HEK293 (cell line): Measurements from ENCODE around the gene HECTD2.

Experiments used
- CTCF ChIA-PET: fragments of 350-600 bp; formaldehyde crosslinking; extraction: SDS; loops from one replicate; lab custom pipeline; 2021; ENCODE audit warnings: antibody characterized with exemption; lab: Yijun Ruan, JAX
- POLR2A ChIA-PET: fragments of 300-600 bp; formaldehyde crosslinking; extraction: SDS; loops from one replicate; lab custom pipeline; 2020; ENCODE audit warnings: antibody characterized with exemption, inconsistent platforms; lab: Yijun Ruan, JAX
- H3K27ac ChIP-seq: fragments of 200-500 bp; sonication (Bioruptor generic); 2 replicates; pipeline ENCODE4 v1.5.1; 2014; ENCODE audit warnings: low read depth, low read length, control low read depth, inconsistent platforms; ENCODE audit errors: extremely low read depth
- H3K36me3 ChIP-seq, 2 experiments: fragments of 200-500 bp in 1 of 2; sonication (Bioruptor generic) in 1 of 2; 1 replicate in 1 of 2; 2 replicates in 1 of 2; pipeline ENCODE4 v1.5.1; 2014 to 2017; ENCODE audit warnings: inconsistent platforms in 2 of 2, low read length in 2 of 2; ENCODE audit not compliant: control insufficient read depth in 2 of 2, insufficient read depth in 1 of 2
- H3K4me1 ChIP-seq: fragments of 200-500 bp; sonication (Bioruptor generic); 2 replicates; pipeline ENCODE4 v1.5.1; 2014; ENCODE audit warnings: mild to moderate bottlenecking, low read length, inconsistent platforms; ENCODE audit not compliant: control insufficient read depth, insufficient read depth
- H3K4me3 ChIP-seq: 2 replicates; pipeline ENCODE4 v1.5.1; 2011; ENCODE audit warnings: low read depth, mild to moderate bottlenecking, control low read depth, low read length, moderate library complexity
- H3K9me3 ChIP-seq: fragments of 200-500 bp; sonication (Bioruptor generic); 2 replicates; pipeline ENCODE4 v1.5.1; 2014; ENCODE audit warnings: low read depth, low read length, inconsistent platforms; ENCODE audit not compliant: control insufficient read depth, insufficient read depth
- HOXC10 ChIP-seq: sonication (generic); formaldehyde crosslinking; IDR thresholded peaks from 2 replicates; pipeline ENCODE4 v1.8.1; 2023; ENCODE audit warnings: mild to moderate bottlenecking, missing genetic modification reagents
- KLF10 ChIP-seq: fragments of 450-650 bp; IDR thresholded peaks from 2 replicates; pipeline ENCODE4 v1.5.1; 2018; ENCODE audit warnings: missing biosample characterization, mild to moderate bottlenecking, missing genetic modification characterization
- OVOL3 ChIP-seq: fragments of 450-650 bp; formaldehyde crosslinking; IDR thresholded peaks from 2 replicates; pipeline ENCODE4 v1.5.1; 2016; ENCODE audit warnings: missing biosample characterization, missing genetic modification characterization
- PRDM10 ChIP-seq: fragments of 450-650 bp; formaldehyde crosslinking; IDR thresholded peaks from 2 replicates; pipeline ENCODE4 v1.5.1; 2016; ENCODE audit warnings: missing biosample characterization, missing genetic modification characterization
- SCRT1 ChIP-seq: fragments of 450-650 bp; formaldehyde crosslinking; IDR thresholded peaks from 2 replicates; pipeline ENCODE4 v1.5.1; 2016; ENCODE audit warnings: missing biosample characterization, missing genetic modification characterization, borderline replicate concordance
- TSHZ1 ChIP-seq: fragments of 450-650 bp; formaldehyde crosslinking; IDR thresholded peaks from 2 replicates; pipeline ENCODE4 v1.5.1; 2016; ENCODE audit warnings: missing biosample characterization, missing genetic modification characterization, borderline replicate concordance
- ZIC2 ChIP-seq: fragments of 450-650 bp; formaldehyde crosslinking; IDR thresholded peaks from 2 replicates; pipeline ENCODE4 v1.5.1; 2016; ENCODE audit warnings: missing biosample characterization, missing genetic modification characterization
- ZNF138 ChIP-seq: fragments of 450-650 bp; formaldehyde crosslinking; IDR thresholded peaks from 2 replicates; pipeline ENCODE4 v1.5.1; 2016; ENCODE audit warnings: missing biosample characterization, missing genetic modification characterization, borderline replicate concordance
- ZNF146 ChIP-seq: fragments of 450-650 bp; formaldehyde crosslinking; IDR thresholded peaks from 2 replicates; pipeline ENCODE4 v1.5.1; 2016; ENCODE audit warnings: missing biosample characterization, missing genetic modification characterization
- ZNF223 ChIP-seq: fragments of 450-650 bp; formaldehyde crosslinking; IDR thresholded peaks from 2 replicates; pipeline ENCODE4 v1.5.1; 2016; ENCODE audit warnings: missing biosample characterization, missing genetic modification characterization
- ZNF239 ChIP-seq: fragments of 450-650 bp; formaldehyde crosslinking; IDR thresholded peaks from 2 replicates; pipeline ENCODE4 v1.5.1; 2016; ENCODE audit warnings: missing biosample characterization, missing genetic modification characterization
- ZNF24 ChIP-seq: fragments of 450-650 bp; formaldehyde crosslinking; IDR thresholded peaks from 2 replicates; pipeline ENCODE4 v1.5.1; 2016; ENCODE audit warnings: missing biosample characterization, missing genetic modification characterization
- ZNF354C ChIP-seq: fragments of 450-650 bp; formaldehyde crosslinking; IDR thresholded peaks from 2 replicates; pipeline ENCODE4 v1.5.1; 2016; ENCODE audit warnings: missing biosample characterization, missing genetic modification characterization, low read depth, borderline replicate concordance
- ZNF488 ChIP-seq: fragments of 450-650 bp; formaldehyde crosslinking; IDR thresholded peaks from 2 replicates; pipeline ENCODE4 v1.5.1; 2016; ENCODE audit warnings: missing biosample characterization, missing genetic modification characterization
- TF ChIP-seq, protein P1 (sequence below): fragments of 450-650 bp; formaldehyde crosslinking; IDR thresholded peaks from 2 replicates; pipeline ENCODE4 v1.5.1; 2016; ENCODE audit warnings: missing biosample characterization, missing genetic modification characterization
- TF ChIP-seq, protein P2 (sequence below): fragments of 450-650 bp; formaldehyde crosslinking; IDR thresholded peaks from 2 replicates; pipeline ENCODE4 v1.5.1; 2016; ENCODE audit warnings: missing biosample characterization, missing genetic modification characterization, low read depth

HECTD2 gene

DNA sequence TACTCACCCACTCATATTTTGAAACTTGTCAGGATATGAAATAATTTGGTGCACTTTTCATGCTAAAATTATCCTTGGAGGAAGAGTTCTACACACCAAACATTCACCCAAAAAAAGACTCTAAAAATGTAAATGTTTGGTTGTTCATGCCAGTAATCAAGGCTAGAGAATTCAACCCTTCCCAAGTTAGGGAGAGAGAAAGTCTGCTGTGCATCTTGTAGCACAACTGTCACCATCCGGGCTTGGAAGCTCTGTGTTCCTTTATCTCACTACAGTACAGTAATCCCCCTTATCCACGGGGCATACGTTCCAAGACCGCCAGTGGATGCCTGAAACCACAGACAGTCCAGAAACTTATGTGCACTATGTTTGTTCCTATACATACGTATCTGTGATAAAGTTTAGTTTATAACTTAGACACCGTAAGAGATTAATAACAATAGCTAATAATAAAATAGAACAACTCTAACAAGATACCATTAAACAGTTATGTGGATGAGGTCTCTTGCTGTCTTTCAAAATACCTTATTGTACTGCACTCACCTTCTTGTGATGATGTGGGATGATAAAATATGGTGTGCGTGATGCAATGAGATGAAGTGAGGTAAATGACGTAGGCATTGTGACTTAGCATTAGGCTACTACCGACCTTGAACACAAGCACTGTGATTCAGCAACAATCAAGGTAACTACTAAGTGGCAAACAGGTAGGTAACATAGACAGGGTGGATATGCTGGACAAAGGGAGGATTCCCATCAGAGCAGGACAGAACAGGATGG, 24.6 kb upstream of the HECTD2 start:
- ChIA-PET POLR2A (no interaction called here), CTCF (interaction anchor here (0.6 to 3.4 kb wide), 3 partner anchors 86 to 135 kb away, joined by 3 to 21 read pairs (median 3); no protein-coding TSS in a partner anchor)
- H3K36me3 ChIP-seq, result no peaks in the 10 kb centered on the region
- H3K4me3 ChIP-seq, result no peak overlapping the region
- TF ChIP-seq SCRT1 (tag by site-specific recombination), result no peak
- no peak for TF ChIP-seq ZNF239 (tag by site-specific recombination)
- no peak for TF ChIP-seq ZNF223 (tag by site-specific recombination)
- TF ChIP-seq, protein P1, sequence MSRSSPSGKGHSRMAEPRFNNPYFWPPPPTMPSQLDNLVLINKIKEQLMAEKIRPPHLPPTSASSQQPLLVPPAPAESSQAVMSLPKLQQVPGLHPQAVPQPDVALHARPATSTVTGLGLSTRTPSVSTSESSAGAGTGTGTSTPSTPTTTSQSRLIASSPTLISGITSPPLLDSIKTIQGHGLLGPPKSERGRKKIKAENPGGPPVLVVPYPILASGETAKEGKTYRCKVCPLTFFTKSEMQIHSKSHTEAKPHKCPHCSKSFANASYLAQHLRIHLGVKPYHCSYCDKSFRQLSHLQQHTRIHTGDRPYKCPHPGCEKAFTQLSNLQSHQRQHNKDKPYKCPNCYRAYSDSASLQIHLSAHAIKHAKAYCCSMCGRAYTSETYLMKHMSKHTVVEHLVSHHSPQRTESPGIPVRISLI (tag by site-specific recombination), result no peak
- no peak for TF ChIP-seq TSHZ1 (tag by site-specific recombination)
- no peak for TF ChIP-seq ZNF138 (tag by site-specific recombination)
- no peak for TF ChIP-seq ZNF488 (tag by site-specific recombination)
- TF ChIP-seq PRDM10 (tag by site-specific recombination), result no peak
- no peak for TF ChIP-seq ZNF146 (tag by site-specific recombination)
- no peak for TF ChIP-seq OVOL3
- no peak for TF ChIP-seq ZNF354C (tag by site-specific recombination)
- TF ChIP-seq KLF10 (tag by site-specific recombination), result no peak
- TF ChIP-seq HOXC10, result no peak
- TF ChIP-seq, protein P2, sequence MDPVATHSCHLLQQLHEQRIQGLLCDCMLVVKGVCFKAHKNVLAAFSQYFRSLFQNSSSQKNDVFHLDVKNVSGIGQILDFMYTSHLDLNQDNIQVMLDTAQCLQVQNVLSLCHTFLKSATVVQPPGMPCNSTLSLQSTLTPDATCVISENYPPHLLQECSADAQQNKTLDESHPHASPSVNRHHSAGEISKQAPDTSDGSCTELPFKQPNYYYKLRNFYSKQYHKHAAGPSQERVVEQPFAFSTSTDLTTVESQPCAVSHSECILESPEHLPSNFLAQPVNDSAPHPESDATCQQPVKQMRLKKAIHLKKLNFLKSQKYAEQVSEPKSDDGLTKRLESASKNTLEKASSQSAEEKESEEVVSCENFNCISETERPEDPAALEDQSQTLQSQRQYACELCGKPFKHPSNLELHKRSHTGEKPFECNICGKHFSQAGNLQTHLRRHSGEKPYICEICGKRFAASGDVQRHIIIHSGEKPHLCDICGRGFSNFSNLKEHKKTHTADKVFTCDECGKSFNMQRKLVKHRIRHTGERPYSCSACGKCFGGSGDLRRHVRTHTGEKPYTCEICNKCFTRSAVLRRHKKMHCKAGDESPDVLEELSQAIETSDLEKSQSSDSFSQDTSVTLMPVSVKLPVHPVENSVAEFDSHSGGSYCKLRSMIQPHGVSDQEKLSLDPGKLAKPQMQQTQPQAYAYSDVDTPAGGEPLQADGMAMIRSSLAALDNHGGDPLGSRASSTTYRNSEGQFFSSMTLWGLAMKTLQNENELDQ (tag by site-specific recombination), result no peak
- no peak for TF ChIP-seq ZIC2 (tag by site-specific recombination)
- TF ChIP-seq ZNF24 (tag by site-specific recombination), result no peak
- peaks cover 3% of the 10 kb centered on the region; the same call in 1 of the 2 replicates for H3K4me1 ChIP-seq
- no peak overlapping the region for H3K27ac ChIP-seq
- no peaks in the 10 kb centered on the region for H3K9me3 ChIP-seq
